GM12872 (cell line): ENCODE data around the gene EHMT1.

ENCODE experiments used
- CTCF ChIP-seq: IDR thresholded peaks from 3 replicates; pipeline ENCODE4 v1.5.1; 2011; ENCODE audit warnings: low read depth, mild to moderate bottlenecking, low read length, moderate library complexity; ENCODE audit not compliant: insufficient read depth

The EHMT1 gene

GRCh38 chr9:137590469-137591383 is 28.1 kb upstream of the EHMT1 start, which contains the start of gene ZMYND19:
Gene ZMYND19 (minus strand): TSS chr9:137590512. CDS start chr9:137590263, 249 bp downstream.
- TF ChIP-seq CTCF, result no peak

- no peak for TF ChIP-seq CTCF
These were observed 26.0 kb upstream of the EHMT1 start for GRCh38 chr9:137592767-137593166.

DNA sequence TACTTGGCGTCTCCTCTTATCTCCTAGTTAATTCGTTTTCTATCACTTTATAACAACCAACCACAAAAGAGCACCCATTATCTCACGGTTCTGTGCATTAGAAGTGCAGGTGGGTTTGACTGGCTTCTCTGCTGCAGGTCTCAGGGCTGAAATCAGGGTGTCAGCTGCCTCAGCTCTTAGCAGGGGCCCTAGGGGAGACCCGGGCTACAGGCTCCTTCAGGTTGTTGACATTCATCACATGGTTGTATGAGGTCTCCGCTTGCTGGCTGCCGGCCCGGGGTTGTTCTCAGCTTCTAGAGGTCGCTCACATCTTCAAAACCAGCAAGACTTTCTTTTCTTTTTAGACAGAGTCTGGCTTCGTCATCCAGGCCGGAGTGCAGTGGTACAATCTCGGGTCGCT is 25.6 kb upstream of the EHMT1 start:
- TF ChIP-seq CTCF, result no peak

GRCh38 chr9:137598943-137599342 is 19.9 kb upstream of the EHMT1 start:
- TF ChIP-seq CTCF, result no peak

DNA sequence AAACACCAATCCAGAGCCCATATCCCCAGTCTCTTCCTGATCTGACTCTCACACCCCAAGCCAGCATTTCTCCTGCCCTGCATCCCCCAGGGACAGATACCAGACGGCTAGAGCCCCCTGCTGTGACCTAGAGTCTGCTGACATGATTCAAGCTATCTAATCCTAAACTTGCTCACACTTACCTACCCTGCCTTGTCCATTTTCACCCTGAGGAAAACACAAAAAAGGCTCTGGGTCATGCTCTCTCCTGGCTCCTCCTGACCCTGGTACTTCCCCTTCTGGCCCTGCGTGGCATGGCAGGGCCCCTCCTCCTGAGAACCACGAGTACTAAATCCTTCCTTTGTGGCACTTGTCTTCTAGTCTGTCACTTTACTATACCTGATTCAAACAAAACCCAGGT is 16.1 kb upstream of the EHMT1 start:
- TF ChIP-seq CTCF, result no peak

GRCh38 chr9:137603879-137604278 is 14.9 kb upstream of the EHMT1 start:
- no peak for TF ChIP-seq CTCF

- no peak for TF ChIP-seq CTCF
These were observed 14.3 kb upstream of the EHMT1 start for GRCh38 chr9:137604345-137605086.
